Right lobe of liver (tissue), 6 donors: ENCODE data around the gene JAZF1. TPM values are rescaled to one million over a fixed set of nuclear protein-coding genes. Genes with fewer than 3 reads are reported as not detected.

Source experiments
- ATAC-seq, 4 donors: fragments of 200-7000 bp; cut with Tn5 transposase; one replicate each; pipeline ENCODE4 v1.9.1; 2020; ENCODE audit warnings: mild to moderate bottlenecking in 4 of 4, moderate library complexity in 4 of 4
- DNase-seq, 3 donors: peaks; one replicate each; pipeline ENCODE4 v3.0.0-alpha.2; 2020
- H3K27ac ChIP-seq, 3 donors: fragments of 200-600 bp; one replicate each; pipeline ENCODE4 v1.8.0; 2022
- H3K27me3 ChIP-seq, 2 donors: fragments of 200-600 bp; one replicate each; pipeline ENCODE4 v1.8.0; 2022
- H3K36me3 ChIP-seq, 4 donors: fragments of 200-600 bp; sonication (generic) in 1 of 4; one replicate each; pipeline versions ENCODE4 v1.5.1 to v1.8.0; 2017 to 2022; ENCODE audit warnings: control low read depth in 1 of 4
- H3K4me1 ChIP-seq, 4 donors: fragments of 200-600 bp; sonication (generic) in 1 of 4; one replicate each; pipeline versions ENCODE4 v1.5.1 to v1.8.0; 2017 to 2022; ENCODE audit warnings: control low read depth in 1 of 4
- H3K4me3 ChIP-seq, 3 donors: fragments of 200-600 bp; one replicate each; pipeline ENCODE4 v1.8.0; 2022
- H3K9me3 ChIP-seq, 4 donors: fragments of 200-600 bp; sonication (generic) in 1 of 4; one replicate each; pipeline versions ENCODE4 v1.5.1 to v1.8.0; 2017 to 2022; ENCODE audit warnings: control low read depth in 1 of 4
- POLR2A ChIP-seq: fragments of 450-650 bp; IDR thresholded peaks from one replicate; pipeline ENCODE4 v1.6.1; 2017; ENCODE audit warnings: antibody characterized with exemption, mild to moderate bottlenecking
- WGBS: methylation state at CpG from one replicate; pipeline ENCODE4 v1.1.6; 2018; ENCODE audit warnings: low coverage, low lambda C conversion rate; ENCODE audit not compliant: insufficient coverage; ENCODE audit errors: missing lambda C conversion rate; 5-methylcytosine and 5-hydroxymethylcytosine counted together
- intact Hi-C, 2 donors: fragments of 100-400 bp; cut with DNase I; formaldehyde crosslinking; loops; one replicate each; pipeline versions ENCODE4 v1.11.2 to v1.14.1; 2022
- total RNA-seq, 6 experiments: library from RNA; depleted of rRNA in 2 of 6; stranded (reverse); fragments of >200 nt in 2 of 6; fragmentation: NEBNext Ultra II Directional in 3 of 6; extraction: Animal tissue kit (Norgen Biotek cat#: 25700) in 3 of 6; gene quantifications; one replicate each; pipeline versions ENCODE4 v1.1.0 to v1.2.4, GENCODE V29; 2016 to 2023
- TF ChIP-seq, protein P1 (sequence below), 4 donors: fragments of 200-600 bp in 3 of 4; fragments of 450-650 bp in 1 of 4; IDR thresholded peaks; one replicate each; pipeline versions ENCODE4 v1.5.1 to v1.8.0; 2016 to 2022; ENCODE audit warnings: antibody characterized with exemption in 4 of 4, mild to moderate bottlenecking in 2 of 4
- donor health status: DM: no; HTN: yes; CAD: no.
- donor health status: DM: no; HTN: no; CAD: no.
- donor health status: DM: no; HTN: no; CAD: no.
- donor health status: DM: no; HTN: yes; CAD: no.
- donor health status: DM: no; HTN: yes; CAD: no.

The JAZF1 gene
- total RNA-seq, 6 experiments from 2014 or later, result 4.8 to 20.9 (median 6.9) TPM

DNA sequence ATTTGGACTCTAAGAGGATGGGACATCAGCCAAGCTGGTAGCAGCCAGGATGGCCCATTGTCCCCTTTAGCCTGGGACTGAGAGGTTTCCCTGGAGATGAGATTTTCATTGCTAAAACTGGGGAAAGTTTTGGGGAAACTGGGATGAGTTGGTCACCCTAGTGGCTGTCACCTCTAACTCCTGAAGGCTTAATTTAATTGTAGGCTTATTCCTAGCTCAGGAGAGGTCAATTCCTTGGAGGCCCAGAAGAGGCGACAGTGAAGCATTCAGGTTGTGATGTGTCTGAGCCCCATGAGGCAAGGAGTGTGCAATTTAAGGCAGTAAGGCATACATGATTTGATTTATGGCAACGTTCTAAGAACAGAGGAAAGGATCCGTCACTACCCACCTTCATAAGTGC is 24.9 kb upstream of the JAZF1 start:
- Histone ChIP-seq H3K4me1 (no peaks in the 10 kb centered on the region), H3K4me3 (no peak overlapping the region), H3K27me3 (no peaks in the 10 kb centered on the region), H3K27ac (no peak overlapping the region), H3K36me3 (no peaks in the 10 kb centered on the region), H3K9me3 (no peaks in the 10 kb centered on the region)
- ATAC-seq, result no peak
- intact Hi-C loops, result no loop called here
- no peak for DNase-seq
- TF ChIP-seq POLR2A, result no peak
- TF ChIP-seq, protein P1, sequence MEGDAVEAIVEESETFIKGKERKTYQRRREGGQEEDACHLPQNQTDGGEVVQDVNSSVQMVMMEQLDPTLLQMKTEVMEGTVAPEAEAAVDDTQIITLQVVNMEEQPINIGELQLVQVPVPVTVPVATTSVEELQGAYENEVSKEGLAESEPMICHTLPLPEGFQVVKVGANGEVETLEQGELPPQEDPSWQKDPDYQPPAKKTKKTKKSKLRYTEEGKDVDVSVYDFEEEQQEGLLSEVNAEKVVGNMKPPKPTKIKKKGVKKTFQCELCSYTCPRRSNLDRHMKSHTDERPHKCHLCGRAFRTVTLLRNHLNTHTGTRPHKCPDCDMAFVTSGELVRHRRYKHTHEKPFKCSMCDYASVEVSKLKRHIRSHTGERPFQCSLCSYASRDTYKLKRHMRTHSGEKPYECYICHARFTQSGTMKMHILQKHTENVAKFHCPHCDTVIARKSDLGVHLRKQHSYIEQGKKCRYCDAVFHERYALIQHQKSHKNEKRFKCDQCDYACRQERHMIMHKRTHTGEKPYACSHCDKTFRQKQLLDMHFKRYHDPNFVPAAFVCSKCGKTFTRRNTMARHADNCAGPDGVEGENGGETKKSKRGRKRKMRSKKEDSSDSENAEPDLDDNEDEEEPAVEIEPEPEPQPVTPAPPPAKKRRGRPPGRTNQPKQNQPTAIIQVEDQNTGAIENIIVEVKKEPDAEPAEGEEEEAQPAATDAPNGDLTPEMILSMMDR (IDR thresholded peaks at IDR 0.05), result no peak
- WGBS, result 85% methylated on average over 3 of the region's 3 CpGs

DNA sequence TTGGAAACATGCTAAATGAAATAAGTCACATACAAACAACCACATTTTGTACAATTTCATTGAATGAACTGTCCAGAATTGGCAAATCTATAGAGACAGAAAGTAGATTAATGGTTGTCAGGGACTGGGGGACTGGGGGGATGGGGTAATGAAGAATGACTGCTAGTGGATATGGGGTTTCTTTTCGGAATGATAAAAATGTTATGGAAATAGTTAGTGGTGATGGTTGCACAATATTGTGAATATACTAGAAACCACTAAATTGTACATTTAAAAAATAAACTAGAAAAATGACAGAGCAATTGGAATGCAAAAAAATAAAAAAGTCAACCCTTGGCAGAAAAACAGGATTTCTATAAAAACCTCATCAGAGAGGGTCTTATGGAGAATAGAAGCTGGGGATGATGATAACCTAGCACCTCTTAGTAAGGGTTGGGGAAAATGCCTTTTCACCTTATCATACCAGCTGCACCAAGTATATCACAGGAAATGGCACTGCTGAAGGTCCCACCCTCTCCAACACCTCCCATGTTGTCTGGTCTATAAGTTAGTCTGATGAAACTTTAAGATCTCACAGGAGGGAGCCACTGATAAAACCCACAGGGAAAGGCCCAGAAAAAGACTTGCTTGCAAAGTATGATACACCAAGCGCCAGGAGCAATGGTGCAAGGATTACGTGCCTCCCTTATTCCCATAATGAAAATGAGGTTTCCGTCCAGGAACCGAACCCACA is 23.1 kb upstream of the JAZF1 start:
- WGBS, result 61% methylated on average over 5 of the region's 5 CpGs

DNA sequence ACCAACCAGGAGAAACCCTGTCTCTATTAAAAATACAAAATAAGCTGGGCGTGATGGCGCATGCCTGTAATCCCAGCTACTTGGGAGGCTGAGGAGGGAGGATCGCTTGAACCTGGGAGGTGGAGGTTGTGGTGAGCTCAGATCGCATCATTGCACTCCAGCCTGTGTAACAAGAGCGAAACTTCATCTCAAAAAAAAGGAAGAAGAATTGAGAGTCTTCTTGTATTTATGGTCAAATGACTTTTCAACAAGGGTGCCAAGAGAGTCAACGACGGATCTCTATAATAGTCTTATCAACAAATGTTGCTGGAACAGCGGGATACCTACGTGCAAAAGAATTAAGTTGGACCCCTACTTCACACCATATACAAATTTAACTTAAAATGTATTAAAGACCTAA is 21.6 kb upstream of the JAZF1 start:
- 89% methylated on average over 9 of the region's 9 CpGs for WGBS
- intact Hi-C loops, result no loop called here
- DNase-seq (no peak), ATAC-seq (no peak)
- Histone ChIP-seq H3K36me3 (no peaks in the 10 kb centered on the region), H3K27me3 (no peaks in the 10 kb centered on the region), H3K27ac (no peak overlapping the region), H3K9me3 (no peaks in the 10 kb centered on the region), H3K4me3 (no peak overlapping the region), H3K4me1 (no peaks in the 10 kb centered on the region)
- TF ChIP-seq, protein P1 (IDR thresholded peaks at IDR 0.05), result no peak
- TF ChIP-seq POLR2A, result no peak

More for the DNA sequence above, 23.1 kb upstream of the JAZF1 start:
- peak in 2 of 4 donors; percentile 28 to 32 for ATAC-seq
- Histone ChIP-seq H3K27ac (no peak overlapping the region), H3K4me3 (no peak overlapping the region), H3K27me3 (no peaks in the 10 kb centered on the region), H3K36me3 (no peaks in the 10 kb centered on the region), H3K9me3 (no peaks in the 10 kb centered on the region), H3K4me1 (no peaks in the 10 kb centered on the region)
- TF ChIP-seq, protein P1 (IDR thresholded peaks at IDR 0.05), result no peak
- TF ChIP-seq POLR2A, result no peak
- intact Hi-C loops, result no loop called here
- no peak for DNase-seq

DNA sequence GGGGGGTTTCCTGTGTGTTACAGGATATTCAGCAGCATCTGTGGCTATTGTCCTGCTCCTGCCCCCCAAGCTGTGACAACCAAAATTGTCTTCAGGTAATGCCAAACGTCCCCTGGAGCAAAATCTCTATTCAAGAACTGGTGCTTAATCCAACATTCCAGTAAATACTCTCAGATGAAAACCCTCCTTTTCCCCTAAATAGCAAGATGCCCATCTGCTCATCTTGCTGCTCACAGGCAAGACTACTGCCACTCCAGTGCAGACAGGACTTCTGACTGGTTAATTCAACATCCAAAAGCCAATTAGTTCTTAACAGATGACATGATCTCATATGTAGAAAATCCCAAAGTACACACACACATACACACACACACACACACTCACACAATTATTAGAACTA is 20.5 kb upstream of the JAZF1 start:
- Histone ChIP-seq H3K27ac (no peak overlapping the region), H3K9me3 (no peaks in the 10 kb centered on the region), H3K27me3 (no peaks in the 10 kb centered on the region), H3K4me1 (no peaks in the 10 kb centered on the region), H3K36me3 (no peaks in the 10 kb centered on the region), H3K4me3 (no peak overlapping the region)
- no peak for DNase-seq
- ATAC-seq, result no peak
- 44% methylated on average over 1 of the region's 1 CpG for WGBS
- TF ChIP-seq, protein P1 (IDR thresholded peaks at IDR 0.05), result no peak
- no peak for TF ChIP-seq POLR2A
- intact Hi-C loops, result no loop called here
